DND-41 (cell line): ENCODE measurements around the gene SYNE1.

Experiments
- CTCF ChIP-seq: IDR thresholded peaks from 2 replicates; pipeline ENCODE4 v1.5.1; 2012; ENCODE audit warnings: borderline replicate concordance, low read length, moderate library complexity, mild to moderate bottlenecking; ENCODE audit not compliant: poor library complexity, severe bottlenecking; ENCODE audit errors: extremely low read depth
- EZH2 ChIP-seq: IDR thresholded peaks from 3 replicates; pipeline ENCODE4 v1.6.1; 2012; ENCODE audit warnings: borderline replicate concordance, low read depth, mild to moderate bottlenecking, moderate library complexity, low read length, inconsistent platforms; ENCODE audit not compliant: severe bottlenecking

GRCh38 chr6:152543519-152543918, 93.6 kb downstream of the SYNE1 start:
- no peak for TF ChIP-seq CTCF
- TF ChIP-seq EZH2: no peak
